Measurements from ENCODE around the gene NEK3. TPM values are rescaled to one million over a fixed set of nuclear protein-coding genes. Genes with fewer than 3 reads are reported as not detected.

The NEK3 gene
- total RNA-seq, 1 donor from 2014 or later, result 38.4 TPM

DNA sequence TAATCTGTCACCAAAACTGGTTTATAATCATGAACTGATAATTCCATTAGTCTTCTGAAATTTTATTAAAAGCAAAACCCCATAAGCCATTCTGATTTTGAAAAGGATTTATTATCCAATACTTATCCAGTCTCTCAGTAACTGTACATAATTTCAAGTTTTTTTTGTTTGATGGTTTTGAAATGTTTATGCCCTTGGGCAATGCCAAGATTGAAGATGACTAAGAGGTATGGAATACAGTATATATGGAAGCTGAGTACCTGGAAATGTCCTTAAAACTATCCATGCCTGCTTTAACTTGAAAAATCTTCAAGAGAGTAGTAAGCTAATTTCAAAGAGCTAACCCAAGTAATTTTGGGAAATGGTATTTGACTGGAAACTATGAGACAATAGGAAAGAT is 28.8 kb downstream of the NEK3 start:
- Histone ChIP-seq H3F3A (ENCODE audit: low read depth) (peaks cover 3% of the 10 kb centered on the region), H2AFZ (replicated peaks) (no peak overlapping the region), H3K27ac (no peak overlapping the region), H3K9me3 (ENCODE audit: low read depth) (no peaks in the 10 kb centered on the region), H3K27me3 (peaks cover 21% of the 10 kb centered on the region), H3K79me2 (ENCODE audit: low read depth) (no peaks in the 10 kb centered on the region), H4K20me1 (ENCODE audit: low read depth) (no peaks in the 10 kb centered on the region), H3K36me3 (peaks cover 5% of the 10 kb centered on the region), H3K9ac (no peak overlapping the region), H3K4me3 (no peak overlapping the region), H3K4me1 (no peaks in the 10 kb centered on the region), H3K4me2 (no peak overlapping the region)
- H3K4me3 Mint-ChIP-seq, result no peak overlapping the region
- DNase-seq (ENCODE audit: low spot score), result no peak
- H3K4me1 Mint-ChIP-seq, result peaks cover 17% of the 10 kb centered on the region
- H3K27me3 Mint-ChIP-seq (ENCODE audit: insufficient read depth, low read depth), result peaks cover 4% of the 10 kb centered on the region
- TF ChIP-seq EZH2 (IDR thresholded peaks at IDR 0.05) (no peak), EZH2phosphoT487 (IDR thresholded peaks at IDR 0.05) (no peak)
- TF ChIP-seq, protein P1, sequence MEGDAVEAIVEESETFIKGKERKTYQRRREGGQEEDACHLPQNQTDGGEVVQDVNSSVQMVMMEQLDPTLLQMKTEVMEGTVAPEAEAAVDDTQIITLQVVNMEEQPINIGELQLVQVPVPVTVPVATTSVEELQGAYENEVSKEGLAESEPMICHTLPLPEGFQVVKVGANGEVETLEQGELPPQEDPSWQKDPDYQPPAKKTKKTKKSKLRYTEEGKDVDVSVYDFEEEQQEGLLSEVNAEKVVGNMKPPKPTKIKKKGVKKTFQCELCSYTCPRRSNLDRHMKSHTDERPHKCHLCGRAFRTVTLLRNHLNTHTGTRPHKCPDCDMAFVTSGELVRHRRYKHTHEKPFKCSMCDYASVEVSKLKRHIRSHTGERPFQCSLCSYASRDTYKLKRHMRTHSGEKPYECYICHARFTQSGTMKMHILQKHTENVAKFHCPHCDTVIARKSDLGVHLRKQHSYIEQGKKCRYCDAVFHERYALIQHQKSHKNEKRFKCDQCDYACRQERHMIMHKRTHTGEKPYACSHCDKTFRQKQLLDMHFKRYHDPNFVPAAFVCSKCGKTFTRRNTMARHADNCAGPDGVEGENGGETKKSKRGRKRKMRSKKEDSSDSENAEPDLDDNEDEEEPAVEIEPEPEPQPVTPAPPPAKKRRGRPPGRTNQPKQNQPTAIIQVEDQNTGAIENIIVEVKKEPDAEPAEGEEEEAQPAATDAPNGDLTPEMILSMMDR (IDR thresholded peaks at IDR 0.05), result no peak
- H3K9me3 Mint-ChIP-seq, result peaks cover 7% of the 10 kb centered on the region
- peaks cover 36% of the 10 kb centered on the region for H3K36me3 Mint-ChIP-seq
- H3K27ac Mint-ChIP-seq, result no peak overlapping the region

DNA sequence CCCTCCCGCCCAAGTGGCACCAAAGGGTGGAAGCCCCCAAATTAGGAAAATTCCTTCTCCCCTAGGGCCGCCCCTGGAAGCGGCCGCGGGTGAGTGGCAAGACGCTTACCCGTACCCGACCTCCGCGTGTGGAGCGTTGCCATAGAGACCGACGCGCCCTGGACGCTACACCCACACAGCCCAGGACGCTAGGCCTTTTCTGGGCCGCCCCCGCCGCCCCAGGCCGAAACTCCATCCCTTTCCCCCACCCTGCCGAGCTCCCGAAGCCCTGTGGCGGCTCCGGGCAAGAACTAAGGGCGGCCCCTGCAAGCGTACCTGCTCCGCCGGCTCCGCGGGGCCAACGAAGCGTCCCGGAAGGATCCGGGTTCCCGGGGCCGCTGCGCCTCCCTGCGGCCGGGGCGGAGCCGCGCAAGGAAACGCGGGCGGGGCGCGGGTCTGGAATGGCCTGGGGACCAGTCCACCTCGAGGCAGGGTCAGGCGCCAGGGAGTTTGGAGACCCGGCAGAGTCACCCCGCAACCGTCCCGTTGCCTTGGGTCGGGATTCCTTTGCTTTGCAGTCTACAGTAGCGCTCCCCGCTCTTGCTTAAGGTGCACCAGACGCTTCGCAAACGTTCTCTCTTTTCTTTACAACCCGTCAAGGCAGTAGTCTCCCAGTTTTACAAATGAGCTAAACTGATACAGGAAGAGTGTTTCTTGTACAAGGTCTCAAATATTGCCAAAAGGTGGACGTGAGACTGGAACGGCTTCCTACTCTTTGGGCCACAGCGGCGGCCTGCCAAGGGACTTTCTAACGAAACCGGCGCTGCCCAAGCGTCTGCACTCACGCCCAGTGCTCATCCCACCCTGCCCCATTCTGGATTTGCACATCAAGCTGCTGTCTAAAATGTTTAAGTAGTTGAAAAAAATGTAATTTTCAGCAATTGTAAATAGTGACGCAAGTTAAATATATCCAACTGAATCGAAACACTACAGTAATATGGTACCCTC is 30.4 kb downstream of the NEK3 start, which contains the start of gene NEK5:
Gene NEK5, minus strand, starts transcription at position 360 of the 987 bp plus-strand sequence. CDS start 1,591 bp downstream, outside the sequence.
- no peaks in the 10 kb centered on the region for H3K79me2 ChIP-seq (ENCODE audit: low read depth)
- Mint-ChIP-seq H3K9me3 (peaks cover 7% of the 10 kb centered on the region), H3K27ac (peak within 1 kb of the TSS; percentile 14), H3K27me3 (ENCODE audit: insufficient read depth, low read depth) (peaks cover 4% of the 10 kb centered on the region), H3K36me3 (peaks cover 31% of the 10 kb centered on the region), H3K4me1 (peaks cover 17% of the 10 kb centered on the region), H3K4me3 (peak within 1 kb of the TSS; percentile 92)
- H3K9me3 ChIP-seq (ENCODE audit: low read depth), result no peaks in the 10 kb centered on the region
- peaks cover 3% of the 10 kb centered on the region for H3F3A ChIP-seq (ENCODE audit: low read depth)
- peak within 1 kb of the TSS; percentile 85 for H3K4me2 ChIP-seq
- peak; percentile 92 for DNase-seq (ENCODE audit: low spot score)
- no peaks in the 10 kb centered on the region for H3K36me3 ChIP-seq
- peak within 1 kb of the TSS; percentile 79 for H2AFZ ChIP-seq (replicated peaks)
- no peaks in the 10 kb centered on the region for H3K4me1 ChIP-seq
- H3K27ac ChIP-seq, result no peak within 1 kb of the TSS
- H3K9ac ChIP-seq, result no peak within 1 kb of the TSS
- H3K4me3 ChIP-seq, result peak within 1 kb of the TSS; percentile 64
- TF ChIP-seq, protein P1 (IDR thresholded peaks at IDR 0.05), result peak; percentile 78
- TF ChIP-seq EZH2 (IDR thresholded peaks at IDR 0.05) (no peak), EZH2phosphoT487 (IDR thresholded peaks at IDR 0.05) (no peak)
- peaks cover 21% of the 10 kb centered on the region for H3K27me3 ChIP-seq
- no peaks in the 10 kb centered on the region for H4K20me1 ChIP-seq (ENCODE audit: low read depth)

DNA sequence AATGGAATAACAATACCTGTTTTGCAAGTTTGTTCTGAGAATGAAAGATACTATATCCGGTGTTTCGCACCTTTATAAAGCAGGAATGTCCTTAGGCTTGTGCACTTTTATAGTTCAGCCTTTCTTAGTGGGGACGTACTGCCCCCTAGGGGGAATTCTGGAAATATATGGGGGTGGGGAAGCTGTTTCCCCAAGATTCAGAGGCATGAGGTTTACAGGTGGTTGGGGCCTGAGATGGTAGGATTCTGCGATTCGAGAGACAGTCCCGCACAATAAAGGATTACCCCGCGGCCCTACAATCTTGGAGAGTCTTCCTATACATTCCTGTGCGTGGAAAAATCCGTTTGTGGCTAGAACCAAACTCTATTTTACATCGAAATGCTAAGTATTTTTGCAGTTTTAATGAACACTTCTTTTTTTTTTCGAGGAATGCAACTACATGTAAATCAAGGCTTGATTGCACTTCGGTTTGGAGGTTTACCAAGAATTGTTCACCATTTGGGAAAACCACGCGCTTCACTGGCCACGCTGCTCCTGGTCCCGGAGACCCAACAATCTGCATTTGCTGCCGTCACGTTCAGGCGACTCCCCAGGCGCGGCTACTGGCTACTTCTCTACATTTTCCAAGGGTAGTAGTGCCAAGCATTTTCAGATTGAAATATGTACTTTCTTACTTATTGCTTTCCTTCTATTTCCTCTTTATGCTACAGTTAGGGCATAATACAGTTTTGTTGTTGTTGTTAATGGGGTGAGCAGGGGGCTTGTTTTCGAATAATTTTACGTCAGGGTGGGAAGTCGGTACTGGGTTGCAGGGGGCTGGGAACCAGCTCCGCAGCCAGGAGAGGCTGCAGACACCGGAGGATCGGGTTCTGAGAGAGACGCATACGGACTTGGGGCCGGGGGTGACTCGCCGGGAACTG is 31.4 kb downstream of the NEK3 start:
- Mint-ChIP-seq H3K36me3 (peaks cover 24% of the 10 kb centered on the region), H3K4me3 (peak overlapping the region; percentile 92), H3K4me1 (peaks cover 17% of the 10 kb centered on the region), H3K27me3 (ENCODE audit: insufficient read depth, low read depth) (peaks cover 4% of the 10 kb centered on the region), H3K27ac (peak overlapping the region; percentile 14), H3K9me3 (peaks cover 7% of the 10 kb centered on the region)
- H3K36me3 ChIP-seq, result no peaks in the 10 kb centered on the region
- no peak overlapping the region for H3K9ac ChIP-seq
- H2AFZ ChIP-seq (replicated peaks), result peak overlapping the region; percentile 79
- H3K9me3 ChIP-seq (ENCODE audit: low read depth), result no peaks in the 10 kb centered on the region
- peak overlapping the region; percentile 85 for H3K4me2 ChIP-seq
- H3F3A ChIP-seq (ENCODE audit: low read depth), result peaks cover 3% of the 10 kb centered on the region
- no peaks in the 10 kb centered on the region for H3K79me2 ChIP-seq (ENCODE audit: low read depth)
- H3K4me3 ChIP-seq, result peak overlapping the region; percentile 64
- no peaks in the 10 kb centered on the region for H3K4me1 ChIP-seq
- no peak overlapping the region for H3K27ac ChIP-seq
- TF ChIP-seq, protein P1 (IDR thresholded peaks at IDR 0.05), result peak; percentile 95
- TF ChIP-seq EZH2 (IDR thresholded peaks at IDR 0.05) (peak; percentile 56), EZH2phosphoT487 (IDR thresholded peaks at IDR 0.05) (peak; percentile 39)
- peaks cover 21% of the 10 kb centered on the region for H3K27me3 ChIP-seq
- H4K20me1 ChIP-seq (ENCODE audit: low read depth), result no peaks in the 10 kb centered on the region
- DNase-seq (ENCODE audit: low spot score), result peak; percentile 78

Measured in neural progenitor cell (in vitro differentiated cells).